HS-5 (cell line): ENCODE results near the gene MYO1F.
"Not testable (repeated sequence)": the region's sequence is repeated elsewhere in the genome, so short reads cannot be mapped to it uniquely, and the experiment has no call there.

Source experiments
- DNase-seq: peaks from one replicate; pipeline ENCODE4 v3.0.0-alpha.2; 2012; ENCODE audit warnings: low read depth

MYO1F gene

GRCh38 chr19:8577247-8577646 is at the start of gene MYO1F:
Gene MYO1F (minus strand): TSS chr19:8577442. CDS start chr19:8577309, 133 bp downstream.
- DNase-seq: no peak

- no peak for DNase-seq
These were observed 49.6 kb upstream of the MYO1F start for GRCh38 chr19:8626842-8627241.

- DNase-seq: not testable (repeated sequence)
These were observed 45.6 kb upstream of the MYO1F start for GRCh38 chr19:8622886-8623285.

- no peak for DNase-seq
These were observed 41.5 kb upstream of the MYO1F start for GRCh38 chr19:8618751-8619150.

GRCh38 chr19:8617984-8618383 is 40.7 kb upstream of the MYO1F start:
- DNase-seq: no peak

GRCh38 chr19:8617325-8617724 is 40.1 kb upstream of the MYO1F start:
- not testable (repeated sequence) for DNase-seq

- DNase-seq: no peak
These were observed 39.6 kb upstream of the MYO1F start for GRCh38 chr19:8616861-8617260.

- DNase-seq: no peak
These were observed 38.8 kb upstream of the MYO1F start for GRCh38 chr19:8615813-8616596.

GRCh38 chr19:8615024-8615423 is 37.8 kb upstream of the MYO1F start:
- no peak for DNase-seq

GRCh38 chr19:8614455-8614854 is 37.2 kb upstream of the MYO1F start:
- no peak for DNase-seq

- no peak for DNase-seq
These were observed 35.5 kb upstream of the MYO1F start for GRCh38 chr19:8612807-8613171.

GRCh38 chr19:8611877-8612806 is 34.9 kb upstream of the MYO1F start:
- no peak for DNase-seq

- no peak for DNase-seq
These were observed 34.2 kb upstream of the MYO1F start for GRCh38 chr19:8611391-8611876.

GRCh38 chr19:8610936-8611300 is 33.7 kb upstream of the MYO1F start:
- no peak for DNase-seq

GRCh38 chr19:8610041-8610935 is 33.0 kb upstream of the MYO1F start, which contains the start of gene ADAMTS10:
Gene ADAMTS10 (minus strand): TSS chr19:8610715. CDS start chr19:8605710, 5,005 bp downstream.
- DNase-seq: no peak

GRCh38 chr19:8609279-8610040 is 32.2 kb upstream of the MYO1F start:
- DNase-seq: no peak

GRCh38 chr19:8608941-8609278 is 31.7 kb upstream of the MYO1F start:
- DNase-seq: no peak

- no peak for DNase-seq
These were observed 30.1 kb upstream of the MYO1F start for GRCh38 chr19:8607386-8607785.

GRCh38 chr19:8605514-8605913 is 28.3 kb upstream of the MYO1F start:
- DNase-seq: no peak

- no peak for DNase-seq
These were observed 24.6 kb upstream of the MYO1F start for GRCh38 chr19:8601796-8602195.

- DNase-seq: no peak
These were observed 23.6 kb upstream of the MYO1F start for GRCh38 chr19:8600816-8601215.
